IMR-90 (cell line): ENCODE measurements around the gene ACACB. TPM values are rescaled to one million over a fixed set of nuclear protein-coding genes. Genes with fewer than 3 reads are reported as not detected.

Experiments used
- ATAC-seq: fragments of 200-7000 bp; cut with Tn5 transposase; 2 replicates; pipeline ENCODE4 v1.9.1; 2020; ENCODE audit warnings: low read depth, mild to moderate bottlenecking, moderate library complexity
- BruUV-seq: library from RNA; stranded (reverse); fragments of 400-500 nt; replicated peaks from 2 replicates; lab custom pipeline; 2021; lab: Mats Ljungman, UMichigan
- CTCF ChIA-PET: fragments of 300-600 bp; formaldehyde crosslinking; extraction: SDS; loops from one replicate; lab custom pipeline; 2021; ENCODE audit warnings: antibody characterized with exemption; lab: Yijun Ruan, JAX
- POLR2A ChIA-PET: fragments of 300-600 bp; sonication (Branson Sonifier 250); formaldehyde crosslinking; loops from one replicate; lab custom pipeline; 2022; ENCODE audit warnings: antibody characterized with exemption; ENCODE audit not compliant: unreplicated experiment; lab: Charles Lee
- DNase-seq: peaks from one replicate; pipeline ENCODE4 v3.0.0; 2013
- H2AFZ ChIP-seq: replicated peaks from 2 replicates; pipeline ENCODE3; 2013; ENCODE audit warnings: low read length, mild to moderate bottlenecking; ENCODE audit not compliant: poor library complexity
- H2AK5ac ChIP-seq: 2 replicates; pipeline ENCODE4 v1.6.1; 2013; ENCODE audit warnings: low read depth, low read length, inconsistent platforms
- H2AK9ac ChIP-seq: replicated peaks from 2 replicates; pipeline ENCODE3; 2013; ENCODE audit warnings: mild to moderate bottlenecking, low read depth, low read length, moderate library complexity; ENCODE audit not compliant: poor library complexity
- H2BK120ac ChIP-seq: 2 replicates; pipeline ENCODE4 v1.6.1; 2013; ENCODE audit warnings: low read depth, low read length, inconsistent platforms
- H2BK15ac ChIP-seq: 3 replicates; pipeline ENCODE4 v1.6.1; 2013; ENCODE audit warnings: low read depth, low read length, inconsistent platforms
- H2BK20ac ChIP-seq: 2 replicates; pipeline ENCODE4 v1.6.1; 2013; ENCODE audit warnings: low read depth, mild to moderate bottlenecking, inconsistent platforms, low read length, moderate library complexity
- H2BK5ac ChIP-seq: 2 replicates; pipeline ENCODE4 v1.6.1; 2013; ENCODE audit warnings: mild to moderate bottlenecking, low read depth, low read length, inconsistent platforms; ENCODE audit not compliant: poor library complexity, severe bottlenecking
- H3K14ac ChIP-seq: replicated peaks from 2 replicates; pipeline ENCODE4 v1.6.1; 2013; ENCODE audit warnings: low read depth, low read length, inconsistent platforms
- H3K18ac ChIP-seq: 2 replicates; pipeline ENCODE4 v1.6.1; 2013; ENCODE audit warnings: low read depth, low read length, control low read depth
- H3K23ac ChIP-seq: 2 replicates; pipeline ENCODE4 v1.6.1; 2013; ENCODE audit warnings: low read depth, low read length, inconsistent platforms
- H3K27ac ChIP-seq: 2 replicates; pipeline ENCODE4 v1.5.1; 2013; ENCODE audit warnings: mild to moderate bottlenecking, control low read depth, low read length; ENCODE audit not compliant: insufficient read depth
- H3K27me3 ChIP-seq: 2 replicates; pipeline ENCODE4 v1.6.1; 2013; ENCODE audit warnings: low read length; ENCODE audit not compliant: control insufficient read depth, insufficient read depth
- H3K36me3 ChIP-seq: 2 replicates; pipeline ENCODE4 v1.6.1; 2013; ENCODE audit warnings: low read length, mixed read lengths; ENCODE audit not compliant: control insufficient read depth, insufficient read depth
- H3K4ac ChIP-seq: 2 replicates; pipeline ENCODE4 v1.6.1; 2013; ENCODE audit warnings: low read depth, low read length, inconsistent platforms
- H3K4me1 ChIP-seq: 2 replicates; pipeline ENCODE4 v1.6.1; 2013; ENCODE audit warnings: low read length, mixed read lengths; ENCODE audit not compliant: control insufficient read depth, insufficient read depth
- H3K4me2 ChIP-seq: 2 replicates; pipeline ENCODE4 v1.6.1; 2013; ENCODE audit warnings: low read depth, mild to moderate bottlenecking, control low read depth, low read length, moderate library complexity
- H3K4me3 ChIP-seq: 2 replicates; pipeline ENCODE4 v1.5.1; 2013; ENCODE audit warnings: low read depth, mild to moderate bottlenecking, control low read depth, low read length, moderate library complexity; ENCODE audit not compliant: insufficient read depth
- H3K56ac ChIP-seq: 2 replicates; pipeline ENCODE4 v1.6.1; 2013; ENCODE audit warnings: low read length, inconsistent platforms; ENCODE audit not compliant: insufficient read depth; ENCODE audit errors: extremely low read depth
- H3K79me1 ChIP-seq, 2 experiments: 2 replicates each; pipeline ENCODE4 v1.6.1; 2013; ENCODE audit warnings: low read length in 2 of 2, inconsistent platforms in 1 of 2, low read depth in 1 of 2
- H3K9ac ChIP-seq: 2 replicates; pipeline ENCODE4 v1.6.1; 2013; ENCODE audit warnings: low read depth, low read length, control low read depth
- H3K9me1 ChIP-seq: 2 replicates; pipeline ENCODE4 v1.6.1; 2013; ENCODE audit warnings: low read length, inconsistent platforms; ENCODE audit not compliant: insufficient read depth
- H3K9me3 ChIP-seq: 2 replicates; pipeline ENCODE4 v1.6.1; 2013; ENCODE audit warnings: low read length; ENCODE audit not compliant: control insufficient read depth, insufficient read depth
- H4K20me1 ChIP-seq: 2 replicates; pipeline ENCODE4 v1.6.1; 2013; ENCODE audit warnings: low read length, inconsistent platforms; ENCODE audit not compliant: insufficient read depth
- H4K5ac ChIP-seq: 2 replicates; pipeline ENCODE4 v1.6.1; 2013; ENCODE audit warnings: mild to moderate bottlenecking, low read depth, low read length, control low read depth
- H4K8ac ChIP-seq, 2 experiments: 2 replicates each; pipeline ENCODE4 v1.6.1; 2013; ENCODE audit warnings: low read depth in 2 of 2, low read length in 2 of 2, control low read depth in 1 of 2, inconsistent platforms in 1 of 2
- H4K91ac ChIP-seq: 2 replicates; pipeline ENCODE4 v1.6.1; 2013; ENCODE audit warnings: low read depth, low read length, inconsistent platforms; ENCODE audit not compliant: insufficient read depth
- CEBPB ChIP-seq: IDR thresholded peaks from 2 replicates; pipeline ENCODE4 v1.6.1; 2012; ENCODE audit warnings: low read depth, low read length, improper control_type of control experiment
- CHD1 ChIP-seq: IDR thresholded peaks from 2 replicates; pipeline ENCODE4 v1.6.1; 2012; ENCODE audit warnings: low read depth, low read length, improper control_type of control experiment
- CTCF ChIP-seq: conservative IDR thresholded peaks from 2 replicates; pipeline ENCODE4 v1.5.1; 2012; ENCODE audit warnings: mild to moderate bottlenecking, low read depth, low read length, improper control_type of control experiment
- ELK1 ChIP-seq: fragments of 150-350 bp; IDR thresholded peaks from 2 replicates; pipeline ENCODE4 v1.6.1; 2016; ENCODE audit warnings: low read depth, mild to moderate bottlenecking, low read length, moderate library complexity, borderline replicate concordance
- FOS ChIP-seq: fragments of 150-350 bp; IDR thresholded peaks from 2 replicates; pipeline ENCODE4 v1.6.1; 2016; ENCODE audit warnings: low read depth, low read length
- MAFK ChIP-seq: IDR thresholded peaks from 2 replicates; pipeline ENCODE4 v1.6.1; 2012; ENCODE audit warnings: low read depth, low read length, improper control_type of control experiment
- POLR2A ChIP-seq: IDR thresholded peaks from 2 replicates; pipeline ENCODE4 v1.6.1; 2012; ENCODE audit warnings: mild to moderate bottlenecking, low read depth, low read length
- RAD21 ChIP-seq: IDR thresholded peaks from 2 replicates; pipeline ENCODE4 v1.6.1; 2012; ENCODE audit warnings: low read length, improper control_type of control experiment
- RCOR1 ChIP-seq: IDR thresholded peaks from 2 replicates; pipeline ENCODE4 v1.6.1; 2012; ENCODE audit warnings: mild to moderate bottlenecking, low read length, improper control_type of control experiment; ENCODE audit not compliant: insufficient replicate concordance
- RFX5 ChIP-seq: IDR thresholded peaks from 2 replicates; pipeline ENCODE4 v1.8.0; 2012; ENCODE audit warnings: low read depth, mild to moderate bottlenecking, low read length, moderate library complexity
- SMC3 ChIP-seq: fragments of 150-350 bp; IDR thresholded peaks from 2 replicates; pipeline ENCODE4 v1.6.1; 2016; ENCODE audit warnings: low read depth, mild to moderate bottlenecking, antibody characterized with exemption, low read length, moderate library complexity
- USF2 ChIP-seq: fragments of 150-350 bp; IDR thresholded peaks from 2 replicates; pipeline ENCODE4 v1.6.1; 2017; ENCODE audit warnings: mild to moderate bottlenecking, antibody characterized with exemption, low read length, low read depth
- WGBS, 2 experiments: methylation state at CpG; one replicate each; pipeline versions ENCODE4 v1.1.5 to v1.1.7; 2013; ENCODE audit warnings: missing lambda C conversion rate in 2 of 2; ENCODE audit not compliant: insufficient read length in 1 of 2; ENCODE audit errors: extremely low coverage in 2 of 2; 5-methylcytosine and 5-hydroxymethylcytosine counted together
- dilution Hi-C: fragments of 300-500 bp; cut with HindIII; formaldehyde crosslinking; loops from one replicate; pipeline ENCODE4 v1.14.3; 2018; ENCODE audit warnings: low sequenced_read_pairs; ENCODE audit not compliant: unreplicated experiment
- in situ Hi-C: fragments of 300-500 bp; cut with MboI; formaldehyde crosslinking; loops from 3 replicates; pipeline ENCODE4 v1.14.3; 2019; ENCODE audit warnings: low sequenced_read_pairs, inconsistent platforms, mixed read lengths
- intact Hi-C: fragments of 100-400 bp; cut with micrococcal nuclease; formaldehyde crosslinking; loops from 2 replicates; pipeline ENCODE4 v1.10.0; 2022
- polyA plus RNA-seq, 3 experiments: library from polyadenylated mRNA; depleted of rRNA; stranded (reverse); fragments of >200 nt; gene quantifications; 2 replicates each; pipeline ENCODE4 v1.2.3, GENCODE V29; 2012; ENCODE audit warnings: low replicate concordance in 1 of 3
- total RNA-seq: library from RNA; depleted of rRNA; stranded (reverse); fragments of >200 nt; gene quantifications from 2 replicates; pipeline ENCODE4 v1.2.3, GENCODE V29; 2012

The ACACB gene
- total and polyA plus RNA-seq, 2 of the 4 experiments (the other 2 are of a cell fraction): 2.0 to 2.1 TPM

- no peak for TF ChIP-seq USF2
- TF ChIP-seq FOS: no peak
- no peak for TF ChIP-seq RCOR1
- TF ChIP-seq CHD1: no peak
These were observed 39.6 kb downstream of the ACACB start (continued) for GRCh38 chr12:109156036-109156435.

GRCh38 chr12:109156586-109156985, 40.2 kb downstream of the ACACB start:
- H2BK5ac ChIP-seq: no peak overlapping the region
- no peak overlapping the region for H4K5ac ChIP-seq
- no peak overlapping the region for H3K23ac ChIP-seq
- dilution Hi-C loops: no loop called here
- no peak overlapping the region for H3K14ac ChIP-seq
- no peaks in the 10 kb centered on the region for H3K36me3 ChIP-seq
- H3K4me3 ChIP-seq: no peak overlapping the region
- H4K8ac ChIP-seq: no peak overlapping the region
- CTCF ChIA-PET: no interaction called here
- TF ChIP-seq SMC3 (no peak), CEBPB (no peak), CHD1 (no peak), RAD21 (no peak), RFX5 (no peak), CTCF (no peak), MAFK (no peak), ELK1 (no peak), POLR2A (no peak), RCOR1 (no peak)
- intact Hi-C loops: no loop called here
- POLR2A ChIA-PET: no interaction called here
- WGBS, 2 experiments: 95% methylated on average over 4 of the region's 5 CpGs; no CpG with 5 or more reads in 1 of the 2 experiments
- H3K56ac ChIP-seq: no peak overlapping the region
- no peaks in the 10 kb centered on the region for H4K20me1 ChIP-seq
- H3K27ac ChIP-seq: no peak overlapping the region
- in situ Hi-C loops: no loop called here
- H3K4ac ChIP-seq: no peak overlapping the region
- H3K9me3 ChIP-seq: no peaks in the 10 kb centered on the region
- no peak overlapping the region for H2AFZ ChIP-seq
- 0 out of 4 replicates have a peak, but pooled peaks cover 0 to 6% of the 10 kb centered on the region in 2 experiments for H3K79me1 ChIP-seq
- no peaks in the 10 kb centered on the region for H3K27me3 ChIP-seq
- H2BK20ac ChIP-seq: no peak overlapping the region
- no peak overlapping the region for H2AK5ac ChIP-seq
- no peak overlapping the region for H3K9ac ChIP-seq
- no peak for ATAC-seq
- H4K91ac ChIP-seq: no peak overlapping the region
- no peak overlapping the region for H2AK9ac ChIP-seq
- 0 out of 2 replicates have a peak, but pooled peaks cover 2% of the 10 kb centered on the region for H3K4me1 ChIP-seq
- H3K4me2 ChIP-seq: no peak overlapping the region
- no peak overlapping the region for H2BK120ac ChIP-seq
- DNase-seq: no peak
- H2BK15ac ChIP-seq: no peak overlapping the region
- no peak overlapping the region for H3K18ac ChIP-seq
- no TSS peak for BruUV-seq
- H3K9me1 ChIP-seq: 0 out of 2 replicates have a peak, but pooled peaks cover 2% of the 10 kb centered on the region
